Measurements from ENCODE around the gene RIPOR3.
"Not testable (repeated sequence)": the region's sequence is repeated elsewhere in the genome, so short reads cannot be mapped to it uniquely, and the experiment has no call there.

RIPOR3 gene

GRCh38 chr20:50648651-50649050 lies 42.7 kb downstream of the RIPOR3 start:
- no peak overlapping the region for H3K9ac ChIP-seq (ENCODE audit: low read length in 2 of 2)
- peaks cover 15% of the 10 kb centered on the region for H3K4me1 ChIP-seq (ENCODE audit: control insufficient read depth, insufficient read depth, low read length)
- no peak overlapping the region for H3K4me3 ChIP-seq (ENCODE audit: low read length in 2 of 2)
- H3K27ac ChIP-seq (ENCODE audit: low read length): no peak overlapping the region
- no peaks in the 10 kb centered on the region for H3K36me3 ChIP-seq (ENCODE audit: control insufficient read depth in 2 of 2, insufficient read depth in 2 of 2, low read length in 2 of 2)
- H3K27me3 ChIP-seq (ENCODE audit: control insufficient read depth in 1 of 2, insufficient read depth in 2 of 2, low read length in 2 of 2): no peaks in the 10 kb centered on the region
- H3K9me3 ChIP-seq (ENCODE audit: control insufficient read depth in 2 of 2, low read length in 2 of 2): no peaks in the 10 kb centered on the region

GRCh38 chr20:50646483-50646996 lies 44.8 kb downstream of the RIPOR3 start:
- Histone ChIP-seq H3K27me3 (ENCODE audit: control insufficient read depth in 1 of 2, insufficient read depth in 2 of 2, low read length in 2 of 2) (no peaks in the 10 kb centered on the region), H3K4me3 (ENCODE audit: low read length in 2 of 2) (no peak overlapping the region), H3K9ac (ENCODE audit: low read length in 2 of 2) (no peak overlapping the region), H3K9me3 (ENCODE audit: control insufficient read depth in 2 of 2, low read length in 2 of 2) (no peaks in the 10 kb centered on the region), H3K36me3 (ENCODE audit: control insufficient read depth in 2 of 2, insufficient read depth in 2 of 2, low read length in 2 of 2) (no peaks in the 10 kb centered on the region), H3K27ac (ENCODE audit: low read length) (peak overlapping the region; percentile 79), H3K4me1 (ENCODE audit: control insufficient read depth, insufficient read depth, low read length) (peaks cover 15% of the 10 kb centered on the region)

GRCh38 chr20:50645253-50646068 lies 45.9 kb downstream of the RIPOR3 start:
- Histone ChIP-seq H3K27ac (ENCODE audit: low read length) (peak overlapping the region; percentile 79), H3K4me1 (ENCODE audit: control insufficient read depth, insufficient read depth, low read length) (peaks cover 15% of the 10 kb centered on the region), H3K9ac (ENCODE audit: low read length in 2 of 2) (peak overlapping the region in 1 of 2 donors; percentile 30), H3K27me3 (ENCODE audit: control insufficient read depth in 1 of 2, insufficient read depth in 2 of 2, low read length in 2 of 2) (no peaks in the 10 kb centered on the region), H3K4me3 (ENCODE audit: low read length in 2 of 2) (peak overlapping the region in 1 of 2 donors; percentile 54), H3K9me3 (ENCODE audit: control insufficient read depth in 2 of 2, low read length in 2 of 2) (no peaks in the 10 kb centered on the region), H3K36me3 (ENCODE audit: control insufficient read depth in 2 of 2, insufficient read depth in 2 of 2, low read length in 2 of 2) (no peaks in the 10 kb centered on the region)

GRCh38 chr20:50642288-50642803 lies 49.0 kb downstream of the RIPOR3 start:
- Histone ChIP-seq H3K27me3 (ENCODE audit: control insufficient read depth in 1 of 2, insufficient read depth in 2 of 2, low read length in 2 of 2) (no peaks in the 10 kb centered on the region), H3K9me3 (ENCODE audit: control insufficient read depth in 2 of 2, low read length in 2 of 2) (no peaks in the 10 kb centered on the region), H3K27ac (ENCODE audit: low read length) (no peak overlapping the region), H3K36me3 (ENCODE audit: control insufficient read depth in 2 of 2, insufficient read depth in 2 of 2, low read length in 2 of 2) (no peaks in the 10 kb centered on the region), H3K9ac (ENCODE audit: low read length in 2 of 2) (no peak overlapping the region), H3K4me3 (ENCODE audit: low read length in 2 of 2) (no peak overlapping the region), H3K4me1 (ENCODE audit: control insufficient read depth, insufficient read depth, low read length) (peaks cover 18% of the 10 kb centered on the region)

- H3K27me3 ChIP-seq (ENCODE audit: control insufficient read depth in 1 of 2, insufficient read depth in 2 of 2, low read length in 2 of 2); H3K36me3 ChIP-seq (ENCODE audit: control insufficient read depth in 2 of 2, insufficient read depth in 2 of 2, low read length in 2 of 2); H3K9me3 ChIP-seq (ENCODE audit: control insufficient read depth in 2 of 2, low read length in 2 of 2); H3K4me3 ChIP-seq (ENCODE audit: low read length in 2 of 2); H3K27ac ChIP-seq (ENCODE audit: low read length); H3K9ac ChIP-seq (ENCODE audit: low read length in 2 of 2): not testable (repeated sequence)
- H3K4me1 ChIP-seq (ENCODE audit: control insufficient read depth, insufficient read depth, low read length): peaks cover 24% of the 10 kb centered on the region
These were observed 49.6 kb downstream of the RIPOR3 start for GRCh38 chr20:50641625-50642287.

- not testable (repeated sequence) for H3K27me3 ChIP-seq (ENCODE audit: control insufficient read depth in 1 of 2, insufficient read depth in 2 of 2, low read length in 2 of 2); H3K27ac ChIP-seq (ENCODE audit: low read length); H3K9me3 ChIP-seq (ENCODE audit: control insufficient read depth in 2 of 2, low read length in 2 of 2); H3K36me3 ChIP-seq (ENCODE audit: control insufficient read depth in 2 of 2, insufficient read depth in 2 of 2, low read length in 2 of 2); H3K9ac ChIP-seq (ENCODE audit: low read length in 2 of 2); H3K4me3 ChIP-seq (ENCODE audit: low read length in 2 of 2)
- peaks cover 27% of the 10 kb centered on the region for H3K4me1 ChIP-seq (ENCODE audit: control insufficient read depth, insufficient read depth, low read length)
These were observed 51.2 kb downstream of the RIPOR3 start for GRCh38 chr20:50639971-50640711.

GRCh38 chr20:50638015-50638847 lies 53.1 kb downstream of the RIPOR3 start:
- H3K9me3 ChIP-seq (ENCODE audit: control insufficient read depth in 2 of 2, low read length in 2 of 2); H3K9ac ChIP-seq (ENCODE audit: low read length in 2 of 2); H3K4me3 ChIP-seq (ENCODE audit: low read length in 2 of 2); H3K27me3 ChIP-seq (ENCODE audit: control insufficient read depth in 1 of 2, insufficient read depth in 2 of 2, low read length in 2 of 2); H3K27ac ChIP-seq (ENCODE audit: low read length); H3K36me3 ChIP-seq (ENCODE audit: control insufficient read depth in 2 of 2, insufficient read depth in 2 of 2, low read length in 2 of 2): not testable (repeated sequence)
- H3K4me1 ChIP-seq (ENCODE audit: control insufficient read depth, insufficient read depth, low read length): peaks cover 24% of the 10 kb centered on the region

GRCh38 chr20:50636601-50637540 lies 54.5 kb downstream of the RIPOR3 start:
- Histone ChIP-seq H3K9ac (ENCODE audit: low read length in 2 of 2) (peak overlapping the region in 1 of 2 donors; percentile 36), H3K36me3 (ENCODE audit: control insufficient read depth in 2 of 2, insufficient read depth in 2 of 2, low read length in 2 of 2) (no peaks in the 10 kb centered on the region), H3K4me1 (ENCODE audit: control insufficient read depth, insufficient read depth, low read length) (peaks cover 24% of the 10 kb centered on the region), H3K27ac (ENCODE audit: low read length) (peak overlapping the region; percentile 80), H3K9me3 (ENCODE audit: control insufficient read depth in 2 of 2, low read length in 2 of 2) (no peaks in the 10 kb centered on the region), H3K27me3 (ENCODE audit: control insufficient read depth in 1 of 2, insufficient read depth in 2 of 2, low read length in 2 of 2) (no peaks in the 10 kb centered on the region), H3K4me3 (ENCODE audit: low read length in 2 of 2) (peak overlapping the region; percentile 3 to 61)

Data from stomach smooth muscle (tissue), 2 donors.